ENCODE data around the gene PITX1. TPM values are rescaled to one million over a fixed set of nuclear protein-coding genes. Genes with fewer than 3 reads are reported as not detected.

The PITX1 gene
- total RNA-seq, 2 donors from 2014 or later, result 1.3 to 2.4 TPM

- Histone ChIP-seq H3K27ac (ENCODE audit: low read depth, low read length) (no peak overlapping the region), H3K4me1 (ENCODE audit: control insufficient read depth, insufficient read depth, low read length) (no peaks in the 10 kb centered on the region), H3K36me3 (ENCODE audit: control insufficient read depth, insufficient read depth, low read length) (no peaks in the 10 kb centered on the region), H3K9ac (ENCODE audit: extremely low read depth, low read length, poor library complexity, severe bottlenecking) (no peak overlapping the region), H3K9me3 (ENCODE audit: control insufficient read depth, low read length) (no peaks in the 10 kb centered on the region), H3K4me3 (ENCODE audit: low read length) (no peak overlapping the region), H3K27me3 (ENCODE audit: control insufficient read depth, insufficient read depth, low read length, poor library complexity, severe bottlenecking) (peaks cover 5% of the 10 kb centered on the region)
- DNase-seq, result peak; percentile 13
- H3K36me3 Mint-ChIP-seq (ENCODE audit: low read depth), result no peaks in the 10 kb centered on the region
- H3K27ac Mint-ChIP-seq, result no peak overlapping the region
- no peak overlapping the region for H3K4me3 Mint-ChIP-seq
- no peak for TF ChIP-seq CTCF (conservative IDR thresholded peaks at IDR 0.05)
- H3K4me1 Mint-ChIP-seq, result no peaks in the 10 kb centered on the region
- peaks cover 29% of the 10 kb centered on the region for H3K27me3 Mint-ChIP-seq (ENCODE audit: insufficient read depth)
- 91 to 95% methylated on average over 6 of the region's 6 CpGs for WGBS, 2 experiments (ENCODE audit: insufficient coverage in 1 of 2, insufficient read length in 1 of 2)
- H3K9me3 Mint-ChIP-seq, result no peaks in the 10 kb centered on the region
Measured at GRCh38 chr5:135015942-135016341, 18.1 kb downstream of the PITX1 start.

- H3K27ac Mint-ChIP-seq, result no peak overlapping the region
- Histone ChIP-seq H3K27me3 (ENCODE audit: control insufficient read depth, insufficient read depth, low read length, poor library complexity, severe bottlenecking) (no peaks in the 10 kb centered on the region), H3K9ac (ENCODE audit: extremely low read depth, low read length, poor library complexity, severe bottlenecking) (no peak overlapping the region), H3K36me3 (ENCODE audit: control insufficient read depth, insufficient read depth, low read length) (no peaks in the 10 kb centered on the region), H3K4me3 (ENCODE audit: low read length) (no peak overlapping the region), H3K27ac (ENCODE audit: low read depth, low read length) (no peak overlapping the region), H3K4me1 (ENCODE audit: control insufficient read depth, insufficient read depth, low read length) (no peaks in the 10 kb centered on the region), H3K9me3 (ENCODE audit: control insufficient read depth, low read length) (no peaks in the 10 kb centered on the region)
- H3K4me3 Mint-ChIP-seq, result no peak overlapping the region
- no peaks in the 10 kb centered on the region for H3K36me3 Mint-ChIP-seq (ENCODE audit: low read depth)
- TF ChIP-seq CTCF (conservative IDR thresholded peaks at IDR 0.05), result no peak
- H3K9me3 Mint-ChIP-seq, result no peaks in the 10 kb centered on the region
- H3K4me1 Mint-ChIP-seq, result no peaks in the 10 kb centered on the region
- peaks cover 12% of the 10 kb centered on the region for H3K27me3 Mint-ChIP-seq (ENCODE audit: insufficient read depth)
- 76 to 83% methylated on average over 4 to 10 of the region's 10 CpGs for WGBS, 2 experiments (ENCODE audit: insufficient coverage in 1 of 2, insufficient read length in 1 of 2)
- peak; percentile 31 for DNase-seq
Measured at GRCh38 chr5:135013947-135014570, 20.0 kb downstream of the PITX1 start.

GRCh38 chr5:135013445-135013844 is 20.6 kb downstream of the PITX1 start:
- H3K27me3 Mint-ChIP-seq (ENCODE audit: insufficient read depth), result peaks cover 7% of the 10 kb centered on the region
- no peaks in the 10 kb centered on the region for H3K36me3 ChIP-seq (ENCODE audit: control insufficient read depth, insufficient read depth, low read length)
- H3K36me3 Mint-ChIP-seq (ENCODE audit: low read depth), result no peaks in the 10 kb centered on the region
- WGBS, 2 experiments (ENCODE audit: insufficient coverage in 1 of 2, insufficient read length in 1 of 2), result 92 to 95% methylated on average over 6 to 7 of the region's 7 CpGs
- no peaks in the 10 kb centered on the region for H3K9me3 Mint-ChIP-seq
- no peak for TF ChIP-seq CTCF (conservative IDR thresholded peaks at IDR 0.05)
- H3K27ac Mint-ChIP-seq, result no peak overlapping the region
- H3K27ac ChIP-seq (ENCODE audit: low read depth, low read length), result no peak overlapping the region
- H3K9me3 ChIP-seq (ENCODE audit: control insufficient read depth, low read length), result no peaks in the 10 kb centered on the region
- peak; percentile 35 for DNase-seq
- H3K9ac ChIP-seq (ENCODE audit: extremely low read depth, low read length, poor library complexity, severe bottlenecking), result no peak overlapping the region
- no peak overlapping the region for H3K4me3 Mint-ChIP-seq
- H3K4me1 ChIP-seq (ENCODE audit: control insufficient read depth, insufficient read depth, low read length), result no peaks in the 10 kb centered on the region
- H3K4me1 Mint-ChIP-seq, result no peaks in the 10 kb centered on the region
- no peaks in the 10 kb centered on the region for H3K27me3 ChIP-seq (ENCODE audit: control insufficient read depth, insufficient read depth, low read length, poor library complexity, severe bottlenecking)
- H3K4me3 ChIP-seq (ENCODE audit: low read length), result no peak overlapping the region

Measured in endodermal cell (in vitro differentiated cells).